ENCODE data around the gene MPC1L.
"Not testable (repeated sequence)": the region's sequence is repeated elsewhere in the genome, so short reads cannot be mapped to it uniquely, and the experiment has no call there.

The MPC1L gene

GRCh38 chrX:40623139-40623536 lies at the start of gene MPC1L:
MPC1L (plus strand) TSS chrX:40623428; CDS start chrX:40623566, 138 bp downstream.
- no peak for DNase-seq

GRCh38 chrX:40573763-40574162 lies 49.5 kb upstream of the MPC1L start:
- DNase-seq: peak; percentile 3

DNA sequence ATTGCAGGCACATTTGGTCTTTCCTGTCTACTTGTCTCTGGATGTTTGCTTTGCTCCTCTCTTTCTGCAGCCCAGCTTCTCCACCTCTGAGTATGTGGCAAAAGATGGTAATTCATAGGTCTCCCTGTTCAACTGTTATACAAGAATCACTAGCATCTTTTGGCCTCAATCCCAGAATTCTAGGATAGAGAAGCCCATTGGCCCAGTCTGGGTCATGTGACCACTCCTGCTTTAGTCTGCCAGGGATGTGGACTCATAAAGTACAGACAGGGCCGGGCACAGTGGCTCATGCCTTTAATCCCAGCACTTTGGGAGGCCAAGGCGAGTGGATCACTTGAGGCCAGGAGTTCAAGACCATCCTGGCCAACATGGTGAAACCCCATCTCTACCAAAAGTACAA lies 47.8 kb upstream of the MPC1L start:
- DNase-seq: peak; percentile 6

DNA sequence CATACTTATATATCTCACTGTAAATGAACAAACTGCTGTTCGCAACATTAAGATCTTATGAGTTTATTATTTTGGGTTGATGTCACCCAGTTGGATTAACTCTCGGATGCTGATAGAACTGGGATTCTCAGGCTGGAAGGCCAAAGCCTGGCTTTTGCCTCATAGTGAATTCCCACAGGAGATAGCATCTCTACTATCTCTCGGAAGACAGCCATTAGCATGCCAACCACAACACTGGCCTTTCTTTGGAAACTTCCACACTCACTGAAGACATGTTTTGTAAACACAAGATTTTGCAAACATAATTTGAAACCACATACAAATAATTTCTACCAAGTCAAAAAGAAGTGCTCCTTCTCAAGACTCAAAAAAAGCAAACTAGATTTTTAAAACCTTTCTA lies 46.9 kb upstream of the MPC1L start:
- DNase-seq: no peak

GRCh38 chrX:40578039-40578695 lies 45.1 kb upstream of the MPC1L start:
- no peak for DNase-seq

DNA sequence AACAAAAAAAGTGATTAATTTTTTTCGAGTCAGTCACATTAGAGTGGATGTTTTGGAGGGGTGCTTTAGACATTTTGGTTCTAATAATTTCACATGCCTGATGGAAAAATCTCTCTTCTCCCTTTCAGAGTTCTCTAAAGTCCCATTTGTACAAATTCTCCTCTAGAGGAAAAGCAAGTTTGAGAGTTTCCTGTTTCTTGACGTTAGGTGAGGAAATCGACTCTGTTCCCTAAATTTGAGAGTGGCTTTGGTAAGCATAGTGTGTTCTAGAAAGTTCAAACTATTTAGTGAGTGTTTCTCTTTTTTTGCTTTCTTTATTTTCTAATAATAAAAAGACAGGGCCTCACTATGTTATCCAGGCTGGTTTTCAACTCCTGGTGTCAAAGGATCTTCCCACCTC lies 44.1 kb upstream of the MPC1L start:
- no peak for DNase-seq

DNA sequence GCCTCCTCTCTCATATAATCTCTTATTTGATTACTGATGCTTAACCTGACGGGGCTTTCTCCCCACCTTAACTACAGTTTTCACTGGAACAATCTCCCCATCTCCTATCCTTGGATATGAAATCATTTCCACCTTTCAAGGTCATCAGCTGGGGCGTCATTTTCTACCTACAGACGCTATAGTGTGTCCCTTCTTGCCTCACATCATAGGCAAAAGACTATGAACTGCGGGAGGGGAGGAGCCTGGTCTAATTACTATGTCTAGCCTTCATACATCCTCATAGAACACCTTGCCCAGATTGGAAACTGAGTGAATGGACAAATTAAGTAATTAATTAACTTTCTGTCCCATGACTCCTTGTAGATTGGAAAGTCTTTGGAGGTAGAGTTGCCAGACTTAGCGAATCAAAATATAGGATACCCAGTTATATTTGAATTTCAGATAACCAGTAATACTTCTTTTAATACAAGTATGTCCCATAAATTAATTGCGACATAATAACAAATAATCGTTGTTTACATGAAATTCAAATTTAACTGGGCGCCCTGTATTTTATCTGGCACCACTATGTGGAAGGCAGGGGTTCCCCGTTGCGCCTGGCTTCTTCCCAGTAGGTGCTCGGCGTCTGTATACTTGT lies 43.2 kb upstream of the MPC1L start:
- DNase-seq: peak; percentile 36

- DNase-seq: peak; percentile 96
Observed at GRCh38 chrX:40580537-40581335, 42.5 kb upstream of the MPC1L start, which contains the start of gene ATP6AP2. ATP6AP2 (plus strand) TSS chrX:40580970; CDS start chrX:40581066, 96 bp downstream.

- DNase-seq: no peak
Observed at GRCh38 chrX:40581336-40581920, 41.8 kb upstream of the MPC1L start.

DNA sequence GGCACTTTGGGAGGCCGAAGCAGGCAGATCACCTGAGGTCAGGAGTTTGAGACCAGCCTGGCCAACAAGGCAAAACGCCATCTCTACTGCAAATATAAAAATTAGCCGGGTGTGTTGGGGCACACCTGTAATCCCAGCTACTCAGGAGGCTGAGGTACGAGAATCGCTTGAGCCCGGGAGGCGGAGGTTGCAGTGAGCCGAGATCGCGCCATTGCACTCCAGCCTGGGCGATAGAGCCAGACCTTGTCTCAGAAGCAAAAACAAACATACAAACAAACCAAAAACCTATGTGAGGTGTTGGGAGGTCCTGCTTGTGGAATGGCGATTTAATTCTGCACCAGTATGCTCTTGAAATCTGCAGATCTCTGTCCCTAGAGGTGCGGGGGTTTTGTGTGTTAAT lies 41.0 kb upstream of the MPC1L start:
- not testable (repeated sequence) for DNase-seq

DNA sequence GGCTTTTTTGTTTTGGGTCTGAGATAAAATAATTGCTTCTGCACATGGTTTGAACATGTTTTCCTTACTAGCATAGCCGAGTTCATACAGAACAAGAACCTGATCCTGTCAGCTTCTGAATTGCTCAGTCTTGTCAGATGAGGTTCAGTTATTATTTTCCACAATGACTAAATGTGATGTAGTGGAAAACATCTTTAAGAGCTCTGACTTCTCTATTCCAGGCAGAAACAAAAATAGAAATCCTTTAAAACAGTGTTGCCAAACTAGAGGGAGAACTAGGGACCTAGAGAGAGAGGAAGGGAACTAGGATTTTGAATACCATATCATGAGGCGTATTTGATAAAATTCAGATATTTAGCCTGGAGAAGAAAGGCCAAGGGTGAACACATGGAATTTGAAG lies 40.4 kb upstream of the MPC1L start:
- no peak for DNase-seq

- not testable (repeated sequence) for DNase-seq
Observed at GRCh38 chrX:40587623-40588022, 35.6 kb upstream of the MPC1L start.

- not testable (repeated sequence) for DNase-seq
Observed at GRCh38 chrX:40589616-40590321, 33.5 kb upstream of the MPC1L start.

DNA sequence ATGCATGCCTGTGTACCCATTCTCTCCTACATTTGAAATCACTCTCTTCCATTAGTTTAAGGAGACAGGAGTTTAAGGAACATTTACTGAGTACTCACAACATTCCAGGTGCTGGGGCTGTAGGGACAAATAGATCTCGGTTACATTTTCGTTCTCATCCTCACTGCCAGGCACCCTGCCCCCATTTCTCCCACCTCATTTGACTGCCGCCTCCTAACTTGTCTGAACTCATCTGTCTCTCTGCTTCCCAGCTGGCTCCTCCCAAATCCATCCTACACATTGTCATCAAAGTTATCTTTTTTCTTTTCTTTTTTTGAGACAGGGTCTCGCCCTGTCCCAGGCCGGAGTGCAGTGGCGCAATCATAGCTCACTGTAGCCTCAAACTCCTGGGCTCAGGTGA lies 19.8 kb upstream of the MPC1L start:
- DNase-seq: no peak

GRCh38 chrX:40607381-40607780 lies 15.8 kb upstream of the MPC1L start:
- no peak for DNase-seq

GRCh38 chrX:40612511-40612910 lies 10.7 kb upstream of the MPC1L start:
- DNase-seq: no peak

- no peak for DNase-seq
Observed at GRCh38 chrX:40615976-40616375, 7.3 kb upstream of the MPC1L start.

DNA sequence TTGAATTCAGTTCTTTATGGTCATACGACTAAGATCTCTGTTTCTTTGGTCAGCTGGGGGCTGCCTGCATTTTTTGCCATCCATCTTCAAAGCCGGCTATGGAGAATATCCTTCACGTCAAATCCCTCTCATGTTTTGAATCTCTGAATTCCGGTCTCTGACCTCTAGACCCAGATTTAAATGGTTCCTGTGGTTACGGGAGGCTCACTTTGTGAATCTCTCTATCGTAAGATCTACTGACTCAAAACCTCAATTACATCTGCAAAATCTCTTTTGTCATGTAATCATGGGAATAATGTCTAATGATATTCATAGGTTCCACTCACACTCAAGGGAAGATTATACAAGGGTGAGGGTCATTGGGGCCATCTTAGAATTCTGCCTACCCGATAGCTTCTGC lies 5.7 kb upstream of the MPC1L start:
- DNase-seq: no peak

DNA sequence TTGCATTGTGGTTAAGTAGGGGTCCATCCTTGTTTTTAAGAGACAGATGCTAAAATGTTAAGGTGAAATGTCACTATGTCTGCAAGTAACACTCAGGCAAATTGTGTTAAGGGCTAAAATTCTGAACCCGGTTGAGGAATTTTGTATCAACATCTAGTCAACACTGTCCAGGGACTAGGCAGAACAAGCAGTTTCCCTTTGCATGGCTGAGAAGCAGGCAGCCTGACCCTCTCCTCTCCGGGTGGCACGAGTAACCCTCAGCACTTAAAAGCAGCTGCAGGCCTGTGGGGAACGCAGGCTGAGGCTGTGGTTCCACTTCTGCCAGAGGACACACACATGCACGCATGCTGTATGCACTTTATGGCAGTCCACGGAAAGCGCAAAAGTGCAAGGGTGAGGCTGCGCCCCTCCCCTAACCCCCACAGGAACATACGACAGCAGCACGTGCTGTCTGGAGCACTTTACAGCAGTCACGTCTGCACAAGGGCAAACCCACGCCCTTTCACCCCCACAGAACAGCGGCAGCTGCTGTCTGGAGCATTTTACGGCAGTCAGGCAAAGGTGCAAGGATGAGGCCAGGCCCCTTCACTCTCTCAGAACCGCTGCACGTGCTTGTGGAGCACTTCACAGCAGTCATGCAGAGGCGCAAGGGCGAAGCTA lies 619 bp upstream of the MPC1L start:
- DNase-seq: no peak

DNA sequence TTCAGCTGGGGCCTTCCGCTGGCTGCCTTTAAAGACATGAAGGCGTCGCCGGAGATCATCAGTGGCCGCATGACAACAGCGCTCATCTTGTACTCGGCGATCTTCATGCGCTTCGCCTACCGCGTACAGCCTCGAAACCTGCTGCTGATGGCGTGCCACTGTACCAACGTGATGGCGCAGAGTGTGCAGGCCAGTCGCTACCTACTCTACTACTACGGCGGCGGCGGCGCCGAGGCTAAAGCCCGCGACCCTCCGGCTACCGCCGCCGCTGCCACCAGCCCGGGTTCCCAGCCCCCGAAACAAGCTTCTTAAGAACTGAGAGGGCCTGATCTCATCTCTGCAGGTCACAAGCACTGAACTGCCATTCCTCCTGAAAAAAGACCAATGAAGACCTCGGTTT lies 437 bp downstream of the MPC1L start:
- DNase-seq: no peak

DNA sequence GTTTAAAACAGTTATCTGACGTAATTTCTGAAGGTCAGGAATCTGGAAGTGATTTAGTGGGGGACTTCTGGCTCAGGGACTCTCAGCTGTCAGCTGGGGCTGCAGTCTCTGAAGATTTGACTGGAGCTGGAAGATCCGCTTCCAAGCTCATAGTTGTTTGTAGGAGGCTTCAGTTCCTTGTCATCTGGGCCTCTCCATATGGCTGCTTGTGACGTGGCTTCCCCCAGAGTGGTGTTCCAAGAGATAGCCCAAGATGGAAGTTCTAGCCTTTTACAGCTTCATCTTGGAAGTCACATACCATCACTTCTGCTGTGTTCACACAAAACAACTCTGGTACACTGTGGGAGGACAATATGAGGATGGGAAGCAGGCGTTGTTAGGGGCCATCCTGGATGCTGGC lies 2.1 kb downstream of the MPC1L start:
- DNase-seq: no peak

GRCh38 chrX:40628506-40628905 lies 5.3 kb downstream of the MPC1L start:
- DNase-seq: no peak
